Islet precursor cell (in vitro differentiated cells): ENCODE results near the gene BCKDK.
A peak's percentile ranks its signal among the peaks of the same experiment; 100 is the strongest.

Source experiments
- DNase-seq: peaks from one replicate; pipeline ENCODE4 v3.0.0-alpha.2; 2018

BCKDK gene

DNA sequence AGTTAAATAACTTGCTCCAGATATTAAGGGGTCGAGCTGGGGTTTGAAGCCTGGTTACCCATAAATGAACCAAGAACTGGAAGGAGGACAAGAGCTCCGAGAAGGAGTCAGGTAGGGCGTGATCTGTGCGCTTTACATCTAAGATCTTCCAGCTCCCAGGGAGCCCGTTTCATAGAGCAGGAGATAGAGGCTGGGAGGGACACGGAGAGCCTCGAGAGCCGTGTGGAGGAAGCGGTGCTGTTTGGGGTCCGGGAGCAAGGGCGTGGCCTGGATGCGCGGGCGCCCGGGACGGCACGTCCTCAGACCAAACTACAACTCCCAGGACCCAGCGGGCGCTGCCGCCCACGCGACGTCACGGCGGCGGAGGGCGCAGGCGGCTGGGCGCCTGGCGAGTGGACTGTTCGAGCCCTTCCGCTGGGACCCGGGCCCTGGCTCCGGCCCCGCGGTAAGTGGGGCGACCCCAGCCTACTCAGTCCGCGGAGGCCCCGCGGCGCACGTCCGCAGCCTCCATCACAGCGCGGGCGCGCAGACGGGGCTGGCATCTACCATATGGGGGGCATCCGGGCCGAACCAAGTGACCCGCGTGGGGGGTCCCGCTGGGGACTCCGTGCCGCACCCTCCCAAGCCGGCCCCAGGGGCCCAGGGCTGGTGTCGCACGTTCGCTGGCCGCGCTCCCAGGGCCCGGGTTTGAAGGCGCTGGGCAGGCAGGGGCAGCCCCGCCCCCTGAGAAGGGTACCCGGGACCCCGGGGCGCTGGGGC is at the start of gene BCKDK:
TSS of gene BCKDK (plus strand) at position 352 of the 759 bp plus-strand sequence. CDS start 838 bp downstream, outside the sequence.
- peak; percentile 79 for DNase-seq

DNA sequence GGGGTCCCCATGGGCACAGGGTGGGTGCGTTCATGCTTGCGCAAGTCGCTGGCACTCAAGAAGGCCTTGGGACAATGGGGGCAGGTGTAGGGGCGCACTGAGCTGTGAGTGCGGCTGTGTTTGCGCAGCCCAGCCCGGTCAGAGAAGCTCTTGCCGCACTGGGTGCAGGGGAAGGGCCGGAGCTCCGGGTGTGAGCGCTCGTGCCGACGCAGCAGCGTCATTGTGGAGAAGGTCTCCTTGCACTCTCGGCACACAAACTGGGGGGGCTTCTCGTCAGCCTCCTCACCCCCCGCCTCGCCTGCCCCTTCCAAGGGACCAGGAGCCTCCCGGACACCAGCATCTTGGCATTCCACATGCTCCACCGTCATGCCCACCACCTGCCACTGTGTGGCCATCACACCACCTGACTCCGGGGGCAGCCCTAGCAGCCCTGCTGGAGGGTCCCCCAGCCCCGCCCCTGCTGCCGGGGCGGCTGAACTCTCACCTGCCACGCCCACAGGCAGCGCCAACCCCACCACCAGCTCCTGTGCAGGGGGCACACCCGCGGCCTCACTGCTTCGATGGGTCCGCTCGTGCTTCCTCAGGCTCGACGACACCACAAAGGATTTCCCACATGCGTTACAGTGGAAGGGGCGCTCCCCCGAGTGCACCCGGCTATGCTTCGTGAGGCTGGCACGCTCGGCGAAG is 46.9 kb upstream of the BCKDK start:
- no peak for DNase-seq

DNA sequence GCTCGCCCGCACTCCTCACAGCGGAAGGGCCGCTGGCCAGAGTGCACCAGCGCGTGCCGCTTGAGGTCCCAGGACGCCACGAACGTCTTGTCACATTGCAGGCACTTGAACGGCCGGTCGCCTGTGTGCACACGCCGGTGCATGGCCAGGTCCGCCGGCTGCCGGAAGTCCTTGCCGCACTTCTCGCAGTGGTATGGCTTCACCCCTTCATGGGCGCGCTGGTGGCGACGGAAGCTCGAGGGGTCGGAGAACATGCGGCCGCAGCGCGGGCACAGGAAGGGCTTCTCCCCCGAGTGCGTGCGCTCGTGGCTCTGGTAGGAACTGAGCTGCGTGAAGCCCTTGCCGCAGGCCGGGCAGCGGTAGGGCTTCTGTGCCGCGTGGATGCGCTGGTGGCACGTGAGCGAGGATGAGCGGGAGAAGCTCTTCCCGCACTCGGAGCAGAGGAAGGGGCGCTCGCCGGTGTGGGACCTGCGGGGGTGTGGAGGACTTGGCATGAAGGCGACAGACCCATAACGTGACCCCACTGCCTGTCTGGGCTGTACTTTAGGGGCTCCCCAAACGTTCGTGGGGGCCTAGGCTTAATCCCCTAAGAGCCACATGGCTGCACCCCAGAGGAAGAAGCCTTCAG is 46.3 kb upstream of the BCKDK start:
- no peak for DNase-seq

DNA sequence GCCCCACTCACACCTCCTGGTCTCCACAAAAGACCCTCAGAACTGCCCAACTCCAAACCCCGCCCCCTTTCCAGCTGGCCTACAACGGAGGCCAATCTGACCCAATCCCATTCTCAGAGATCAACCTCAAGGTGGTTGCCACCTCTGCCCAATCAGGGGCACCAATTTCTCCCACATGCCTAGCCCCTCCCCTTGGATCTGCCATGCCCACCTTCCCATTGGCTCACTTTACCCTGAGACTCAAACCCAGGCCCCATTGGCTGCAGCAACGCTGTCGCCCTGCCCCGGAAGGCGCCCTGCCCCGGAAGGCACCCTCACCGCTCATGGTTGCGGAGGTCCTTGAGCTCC is 44.7 kb upstream of the BCKDK start:
- DNase-seq: no peak

DNA sequence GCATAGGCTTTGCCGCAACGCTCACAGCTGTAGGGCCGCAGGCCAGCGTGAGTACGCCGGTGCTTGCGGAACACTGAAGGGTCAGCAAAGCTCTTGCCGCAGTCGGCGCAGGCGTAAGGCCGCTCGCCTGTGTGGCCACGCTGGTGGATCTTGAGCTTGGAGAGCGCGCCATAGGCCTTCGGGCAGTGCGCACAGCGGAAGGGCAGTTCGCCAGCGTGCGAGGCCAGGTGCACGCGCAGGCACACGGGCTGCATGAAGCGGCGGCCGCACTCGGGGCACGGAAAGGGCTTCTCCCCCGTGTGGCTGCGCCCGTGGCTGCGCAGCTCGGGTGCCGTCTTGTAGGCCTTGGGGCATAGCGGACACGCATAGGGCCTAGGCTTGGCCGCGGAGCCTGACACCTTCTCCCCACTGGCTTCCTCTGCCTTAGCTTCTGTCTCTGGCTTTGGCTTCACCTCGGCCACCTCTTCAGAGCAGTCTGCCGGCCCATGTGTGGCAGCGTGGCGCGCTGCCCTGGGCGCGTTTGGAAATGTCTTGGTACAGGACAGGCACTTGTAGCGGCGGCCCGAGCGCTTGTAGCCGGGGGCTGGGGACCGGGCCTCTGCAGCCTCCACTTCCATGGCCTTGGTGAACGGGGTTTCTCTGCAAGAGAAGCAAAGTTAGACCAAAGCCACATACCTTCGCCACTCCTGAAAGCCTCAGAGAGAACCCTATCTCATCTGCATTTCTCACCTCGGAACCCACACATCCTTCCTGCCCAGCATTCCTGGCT is 44.2 kb upstream of the BCKDK start:
- no peak for DNase-seq

DNA sequence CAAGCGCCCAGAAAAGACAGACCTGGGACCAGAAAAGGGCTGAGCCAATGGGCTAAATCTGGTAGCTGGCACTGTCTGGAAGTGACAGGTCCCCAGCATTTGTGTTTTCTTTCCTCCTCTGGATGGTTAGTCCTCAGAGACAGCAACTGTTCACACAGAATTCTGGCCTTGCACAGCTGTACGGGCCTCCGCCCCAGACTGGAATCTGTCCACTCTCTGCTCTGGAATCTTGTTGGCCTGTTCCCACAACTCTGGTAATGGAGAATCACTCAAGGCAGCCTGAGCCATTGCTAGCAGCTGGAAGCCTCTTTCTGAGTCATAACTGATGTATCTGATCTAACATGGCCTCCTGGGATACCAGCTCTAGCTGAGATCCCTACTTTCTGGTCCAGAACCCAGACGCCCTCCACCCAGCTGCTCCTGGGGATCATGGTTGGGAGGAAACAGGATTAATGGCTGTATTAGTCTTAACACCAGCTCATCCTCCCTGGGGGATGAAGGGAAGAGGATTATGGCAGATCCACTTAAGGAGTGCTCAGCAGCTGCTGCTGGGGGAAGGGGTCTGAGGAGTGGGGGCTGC is 43.2 kb upstream of the BCKDK start:
- peak; percentile 92 for DNase-seq

DNA sequence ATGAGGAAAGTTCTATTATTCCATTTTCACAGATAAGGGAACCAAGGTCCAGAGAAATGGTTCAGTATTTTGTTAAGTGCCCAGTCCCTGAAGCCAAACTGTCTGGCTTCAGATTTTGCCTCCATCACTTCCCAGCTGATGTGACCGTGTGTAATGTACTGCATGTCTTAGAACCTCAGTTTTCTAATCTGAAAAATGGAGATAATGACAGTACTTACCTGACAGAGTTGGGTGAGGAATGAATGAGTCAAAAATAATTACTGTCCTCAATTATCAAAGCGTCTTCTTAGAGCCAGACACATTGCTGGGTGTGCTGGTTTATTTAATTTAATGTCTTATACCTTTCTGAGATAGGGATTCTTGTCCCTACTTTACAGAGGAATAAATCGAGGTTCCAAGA is 40.8 kb upstream of the BCKDK start:
- no peak for DNase-seq

DNA sequence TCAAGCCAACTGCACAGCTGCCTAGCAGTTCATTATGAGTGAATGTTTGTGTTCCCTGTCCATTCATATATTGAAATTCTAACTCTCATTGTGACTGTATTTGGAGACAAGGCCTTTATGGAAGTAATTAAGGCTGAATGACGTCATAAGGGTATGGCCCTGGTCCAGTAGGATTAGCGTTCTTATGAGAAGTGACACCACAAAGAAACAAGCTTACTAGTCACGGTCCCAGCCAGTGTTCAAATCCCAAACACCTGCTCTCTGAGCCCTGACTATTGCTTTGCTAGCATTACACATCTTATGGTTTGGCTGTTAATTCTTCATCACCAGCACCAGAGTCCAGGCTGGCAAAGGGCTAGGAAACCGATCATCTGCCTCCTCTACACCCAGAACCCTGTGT is 36.3 kb upstream of the BCKDK start:
- no peak for DNase-seq

DNA sequence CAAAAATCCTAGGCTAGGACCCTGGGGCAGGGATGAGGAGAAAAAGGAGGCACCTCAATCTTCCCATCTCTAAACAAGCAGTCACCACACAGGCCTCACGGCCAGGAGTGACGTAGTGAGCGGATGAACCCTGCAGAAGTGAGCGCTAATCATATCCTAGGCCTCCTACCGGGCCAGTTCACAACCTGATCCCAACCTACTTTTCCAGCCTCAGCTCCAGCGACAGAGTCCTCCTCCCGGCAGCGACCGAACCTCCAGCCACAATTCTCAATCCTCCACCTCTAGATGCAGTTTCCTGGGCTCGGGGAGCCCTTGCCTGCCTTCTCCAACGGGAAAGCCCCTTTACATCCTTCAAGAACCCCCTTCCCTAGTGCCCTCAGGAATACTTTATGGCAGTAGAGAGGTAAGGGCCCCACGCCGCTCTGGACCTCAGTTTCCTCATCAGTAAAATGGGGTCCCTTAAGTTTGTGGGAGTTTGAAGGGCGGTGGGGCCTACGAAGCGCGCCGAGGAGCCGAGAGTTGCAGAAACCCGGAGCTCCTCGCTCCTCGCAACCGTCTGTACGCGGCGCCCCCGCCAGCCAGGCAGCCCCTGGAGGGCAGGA is 35.5 kb upstream of the BCKDK start:
- peak; percentile 59 for DNase-seq

DNA sequence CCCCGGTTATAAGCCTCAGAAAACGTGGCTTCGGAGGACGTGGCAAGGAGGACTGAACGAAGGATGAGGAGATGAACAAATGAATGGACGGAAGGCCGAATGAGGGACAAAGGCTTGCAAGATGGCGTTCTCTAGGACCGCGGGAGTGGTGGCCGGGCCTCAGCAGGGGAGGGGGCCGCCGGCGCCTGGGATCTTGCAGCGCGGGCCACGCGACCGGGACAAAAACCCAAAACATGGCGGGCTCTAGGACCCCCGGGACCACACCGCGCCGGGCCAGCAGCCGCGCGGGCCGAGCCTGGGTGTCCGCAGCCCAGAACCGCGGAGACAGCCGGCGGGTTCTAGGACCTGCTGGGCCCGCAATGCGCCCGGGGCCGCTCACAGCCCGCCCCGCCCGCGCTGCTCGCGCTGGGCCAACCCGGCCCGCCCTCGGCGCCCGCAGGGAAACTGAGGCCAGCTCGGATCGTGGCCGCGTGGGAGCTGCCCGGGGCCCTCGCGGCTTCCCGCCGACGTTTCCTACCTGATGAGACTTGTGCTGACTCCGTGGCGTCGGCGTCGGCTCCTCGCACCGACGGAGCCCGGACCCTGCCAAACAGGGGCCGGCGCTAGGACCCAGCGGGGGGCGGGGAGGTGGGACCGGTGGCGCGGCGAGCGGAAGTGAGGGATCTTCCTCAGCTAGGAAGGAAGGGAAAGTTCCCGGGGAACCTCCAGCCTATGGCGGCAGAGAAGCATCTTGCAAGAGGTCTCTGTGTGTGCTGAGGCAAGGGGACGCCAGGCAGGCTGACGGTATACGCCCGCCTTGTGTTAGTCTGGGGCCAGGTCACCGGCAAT is 34.8 kb upstream of the BCKDK start:
- peak; percentile 97 for DNase-seq

DNA sequence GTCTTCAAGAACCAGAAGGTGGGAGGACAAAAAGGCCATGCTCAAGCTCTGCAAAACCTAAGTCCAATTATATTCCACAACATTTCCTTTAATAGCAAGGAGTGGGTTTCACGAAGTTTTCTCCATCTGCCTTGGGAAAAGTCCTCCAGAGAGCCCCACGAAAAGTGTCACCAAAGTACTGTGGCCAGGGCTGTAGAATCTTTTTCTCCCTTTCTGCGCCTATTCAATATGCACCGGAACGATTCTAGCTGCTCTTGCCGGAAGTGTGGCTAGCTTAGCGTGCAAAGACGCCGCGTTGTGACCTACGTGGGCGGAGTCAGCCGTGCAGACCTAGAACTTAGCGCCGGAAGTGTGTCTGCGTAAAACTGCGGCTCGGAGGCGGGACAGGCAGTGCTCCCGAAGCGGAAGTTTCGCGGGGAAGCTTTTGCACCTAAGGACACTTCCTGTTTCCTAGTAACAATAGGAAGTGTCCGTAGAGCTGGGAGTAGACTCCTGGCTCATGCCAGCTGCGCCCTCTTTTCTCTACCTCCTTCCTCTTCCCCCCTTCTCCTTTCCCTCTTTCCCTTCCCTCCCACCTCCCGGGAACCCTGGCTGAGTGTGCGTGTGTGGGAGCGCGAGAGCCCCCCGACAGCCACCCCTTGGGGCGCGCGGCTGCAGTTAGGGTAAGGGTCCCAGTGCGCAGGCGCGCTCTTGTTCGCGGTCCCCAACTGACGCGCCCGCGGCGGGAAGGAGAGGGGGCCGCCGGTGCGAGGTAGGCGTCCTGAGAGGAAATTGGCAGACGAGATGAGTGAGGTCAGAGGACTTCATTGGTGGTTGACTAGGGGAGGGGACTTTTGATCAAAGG is 34.0 kb upstream of the BCKDK start, which contains the start of the genes ZNF646 and ZNF668:
TSS of gene ZNF646 (plus strand) at position 453 of the 844 bp plus-strand sequence. CDS start 1,903 bp downstream, outside the sequence.
TSS of gene ZNF668 (minus strand) at position 271 of the 844 bp plus-strand sequence. CDS start 9,781 bp downstream, outside the sequence.
- DNase-seq: peak; percentile 99

DNA sequence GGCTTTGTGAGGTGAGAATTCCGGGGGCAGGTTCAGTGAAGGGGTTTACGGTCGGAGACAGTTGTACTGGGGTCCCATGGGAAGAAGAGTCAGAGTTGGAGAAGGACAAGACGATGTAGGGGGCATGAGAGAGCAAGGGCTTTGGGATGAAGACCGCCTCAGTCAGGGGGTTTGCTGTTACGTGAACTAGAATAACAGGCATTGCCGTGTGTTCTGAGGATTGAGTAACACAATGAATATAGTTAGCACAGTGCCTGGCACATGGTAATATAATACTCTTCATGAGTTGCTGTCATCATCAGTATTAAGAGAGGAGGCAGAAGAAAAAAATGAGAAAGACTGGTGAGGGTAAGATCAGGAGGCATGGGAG is 33.4 kb upstream of the BCKDK start:
- DNase-seq: no peak

DNA sequence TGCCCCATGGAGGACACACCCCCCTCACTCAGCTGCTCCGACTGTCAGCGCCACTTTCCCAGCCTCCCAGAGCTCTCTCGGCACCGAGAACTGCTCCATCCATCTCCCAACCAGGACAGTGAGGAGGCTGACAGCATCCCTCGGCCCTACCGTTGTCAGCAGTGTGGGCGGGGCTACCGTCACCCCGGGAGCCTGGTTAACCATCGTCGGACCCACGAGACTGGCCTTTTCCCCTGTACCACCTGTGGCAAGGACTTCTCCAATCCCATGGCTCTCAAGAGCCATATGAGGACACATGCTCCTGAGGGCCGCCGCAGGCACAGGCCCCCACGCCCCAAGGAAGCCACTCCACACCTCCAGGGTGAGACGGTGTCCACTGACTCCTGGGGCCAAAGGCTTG is 31.9 kb upstream of the BCKDK start:
- no peak for DNase-seq

DNA sequence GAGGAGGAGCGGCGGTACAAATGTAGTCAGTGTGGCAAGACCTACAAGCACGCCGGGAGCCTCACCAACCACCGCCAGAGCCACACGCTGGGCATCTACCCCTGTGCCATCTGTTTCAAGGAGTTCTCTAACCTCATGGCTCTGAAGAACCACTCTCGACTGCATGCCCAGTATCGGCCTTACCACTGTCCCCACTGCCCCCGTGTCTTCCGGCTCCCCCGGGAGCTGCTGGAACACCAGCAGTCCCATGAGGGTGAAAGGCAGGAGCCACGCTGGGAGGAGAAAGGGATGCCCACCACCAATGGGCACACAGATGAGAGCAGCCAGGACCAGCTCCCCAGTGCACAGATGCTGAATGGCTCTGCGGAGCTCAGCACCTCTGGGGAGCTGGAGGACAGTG is 31.2 kb upstream of the BCKDK start:
- no peak for DNase-seq

DNA sequence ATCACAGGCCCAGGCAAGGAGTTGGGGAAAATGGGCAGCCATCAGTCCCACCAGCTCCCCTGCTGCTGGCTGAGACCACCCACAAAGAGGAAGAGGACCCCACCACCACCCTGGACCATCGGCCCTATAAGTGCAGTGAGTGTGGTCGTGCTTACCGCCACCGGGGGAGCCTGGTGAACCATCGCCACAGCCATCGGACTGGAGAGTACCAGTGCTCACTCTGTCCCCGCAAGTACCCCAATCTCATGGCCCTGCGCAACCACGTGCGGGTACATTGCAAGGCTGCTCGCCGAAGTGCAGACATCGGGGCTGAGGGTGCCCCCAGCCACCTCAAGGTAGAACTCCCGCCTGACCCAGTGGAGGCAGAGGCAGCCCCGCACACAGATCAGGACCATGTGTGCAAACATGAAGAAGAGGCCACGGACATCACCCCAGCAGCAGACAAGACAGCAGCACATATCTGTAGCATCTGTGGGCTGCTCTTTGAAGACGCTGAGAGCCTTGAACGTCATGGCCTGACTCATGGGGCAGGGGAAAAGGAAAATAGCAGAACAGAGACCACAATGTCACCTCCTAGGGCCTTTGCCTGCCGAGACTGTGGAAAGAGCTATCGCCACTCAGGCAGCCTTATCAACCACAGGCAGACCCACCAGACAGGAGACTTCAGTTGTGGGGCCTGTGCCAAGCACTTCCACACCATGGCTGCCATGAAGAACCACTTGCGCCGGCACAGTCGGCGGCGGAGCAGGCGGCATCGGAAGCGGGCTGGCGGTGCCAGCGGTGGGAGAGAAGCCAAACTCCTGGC is 30.4 kb upstream of the BCKDK start:
- DNase-seq: no peak

DNA sequence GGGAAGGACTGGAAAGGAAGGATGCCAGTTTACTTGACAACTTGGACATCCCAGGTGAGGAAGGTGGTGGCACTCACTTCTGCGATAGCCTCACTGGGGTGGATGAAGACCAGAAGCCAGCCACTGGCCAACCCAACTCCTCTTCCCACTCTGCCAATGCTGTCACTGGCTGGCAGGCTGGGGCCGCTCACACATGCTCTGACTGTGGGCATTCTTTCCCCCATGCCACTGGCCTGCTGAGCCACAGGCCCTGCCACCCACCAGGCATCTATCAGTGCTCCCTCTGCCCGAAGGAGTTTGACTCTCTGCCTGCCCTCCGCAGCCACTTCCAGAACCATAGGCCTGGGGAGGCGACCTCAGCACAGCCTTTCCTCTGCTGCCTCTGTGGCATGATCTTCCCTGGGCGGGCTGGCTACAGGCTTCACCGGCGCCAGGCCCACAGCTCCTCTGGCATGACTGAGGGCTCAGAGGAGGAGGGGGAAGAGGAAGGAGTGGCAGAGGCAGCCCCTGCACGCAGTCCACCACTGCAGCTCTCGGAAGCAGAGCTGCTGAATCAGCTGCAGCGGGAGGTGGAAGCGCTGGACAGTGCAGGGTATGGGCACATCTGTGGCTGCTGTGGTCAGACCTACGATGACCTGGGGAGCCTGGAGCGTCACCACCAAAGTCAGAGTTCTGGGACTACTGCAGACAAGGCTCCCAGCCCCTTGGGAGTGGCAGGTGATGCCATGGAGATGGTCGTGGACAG is 29.4 kb upstream of the BCKDK start:
- no peak for DNase-seq

DNA sequence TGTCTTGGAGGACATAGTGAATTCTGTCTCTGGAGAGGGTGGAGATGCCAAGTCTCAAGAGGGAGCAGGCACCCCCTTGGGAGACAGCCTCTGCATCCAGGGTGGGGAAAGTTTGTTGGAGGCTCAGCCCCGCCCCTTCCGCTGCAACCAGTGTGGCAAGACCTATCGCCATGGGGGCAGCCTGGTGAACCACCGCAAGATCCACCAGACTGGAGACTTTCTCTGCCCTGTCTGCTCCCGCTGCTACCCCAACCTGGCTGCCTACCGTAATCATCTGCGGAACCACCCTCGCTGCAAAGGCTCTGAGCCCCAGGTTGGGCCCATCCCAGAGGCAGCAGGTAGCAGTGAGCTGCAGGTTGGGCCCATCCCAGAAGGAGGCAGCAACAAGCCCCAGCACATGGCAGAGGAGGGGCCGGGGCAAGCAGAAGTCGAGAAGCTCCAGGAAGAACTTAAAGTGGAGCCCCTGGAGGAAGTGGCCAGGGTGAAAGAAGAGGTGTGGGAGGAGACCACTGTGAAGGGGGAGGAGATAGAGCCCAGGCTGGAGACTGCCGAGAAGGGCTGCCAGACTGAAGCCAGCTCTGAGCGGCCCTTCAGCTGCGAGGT is 28.7 kb upstream of the BCKDK start:
- peak; percentile 52 for DNase-seq

DNA sequence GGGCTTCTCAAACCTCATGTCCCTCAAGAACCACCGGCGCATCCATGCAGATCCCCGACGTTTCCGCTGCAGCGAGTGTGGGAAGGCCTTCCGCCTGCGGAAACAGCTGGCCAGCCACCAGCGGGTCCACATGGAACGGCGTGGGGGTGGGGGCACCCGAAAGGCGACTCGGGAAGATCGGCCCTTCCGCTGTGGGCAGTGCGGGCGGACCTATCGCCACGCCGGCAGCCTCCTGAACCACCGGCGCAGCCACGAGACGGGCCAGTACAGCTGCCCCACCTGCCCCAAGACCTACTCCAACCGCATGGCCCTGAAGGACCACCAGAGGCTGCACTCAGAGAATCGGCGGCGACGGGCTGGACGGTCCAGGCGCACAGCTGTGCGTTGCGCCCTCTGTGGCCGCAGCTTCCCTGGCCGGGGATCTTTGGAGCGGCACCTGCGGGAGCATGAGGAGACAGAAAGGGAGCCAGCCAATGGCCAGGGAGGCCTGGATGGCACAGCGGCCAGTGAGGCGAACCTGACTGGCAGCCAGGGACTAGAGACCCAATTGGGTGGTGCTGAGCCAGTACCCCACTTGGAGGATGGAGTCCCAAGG is 28.1 kb upstream of the BCKDK start:
- peak; percentile 49 for DNase-seq
